HEK293T (cell line): ENCODE results near the gene UPK2.
"Not testable (repeated sequence)": the region's sequence is repeated elsewhere in the genome, so short reads cannot be mapped to it uniquely, and the experiment has no call there.

Experiments used
- CTCF ChIA-PET: fragments of 350-600 bp; formaldehyde crosslinking; extraction: SDS; loops from one replicate; lab custom pipeline; 2021; ENCODE audit warnings: antibody characterized with exemption, inconsistent platforms; lab: Yijun Ruan, JAX
- POLR2A ChIA-PET: fragments of 350-600 bp; formaldehyde crosslinking; extraction: SDS; loops from one replicate; lab custom pipeline; 2020; ENCODE audit warnings: antibody characterized with exemption, inconsistent platforms; lab: Yijun Ruan, JAX
- DNase-seq: peaks from one replicate; pipeline ENCODE4 v3.0.0; 2012; ENCODE audit warnings: mixed read lengths; ENCODE audit errors: extremely low spot score
- ARNT ChIP-seq: fragments of 450-650 bp; IDR thresholded peaks from 2 replicates; pipeline ENCODE4 v1.6.1; 2017; ENCODE audit warnings: mild to moderate bottlenecking
- BHLHE40 ChIP-seq: fragments of 450-650 bp; IDR thresholded peaks from 2 replicates; pipeline ENCODE4 v1.6.1; 2016; ENCODE audit warnings: mild to moderate bottlenecking, moderate library complexity, borderline replicate concordance
- CTBP1 ChIP-seq: fragments of 450-650 bp; IDR thresholded peaks from 2 replicates; pipeline ENCODE4 v1.6.1; 2016; ENCODE audit warnings: borderline replicate concordance
- ELF4 ChIP-seq: fragments of 450-650 bp; IDR thresholded peaks from 2 replicates; pipeline ENCODE4 v1.6.1; 2017; ENCODE audit warnings: antibody characterized with exemption
- FOXA1 ChIP-seq: fragments of 450-650 bp; IDR thresholded peaks from 2 replicates; pipeline ENCODE4 v1.6.1; 2016; ENCODE audit warnings: mild to moderate bottlenecking
- FOXK2 ChIP-seq: fragments of 450-650 bp; IDR thresholded peaks from 2 replicates; pipeline ENCODE4 v1.6.1; 2016; ENCODE audit warnings: mild to moderate bottlenecking
- FOXM1 ChIP-seq: fragments of 450-650 bp; IDR thresholded peaks from 2 replicates; pipeline ENCODE4 v1.6.1; 2017; ENCODE audit warnings: mild to moderate bottlenecking, borderline replicate concordance
- HDGF ChIP-seq: fragments of 450-650 bp; IDR thresholded peaks from 2 replicates; pipeline ENCODE4 v1.6.1; 2017; ENCODE audit warnings: antibody characterized with exemption, borderline replicate concordance
- L3MBTL2 ChIP-seq: fragments of 450-650 bp; conservative IDR thresholded peaks from 2 replicates; pipeline ENCODE4 v1.6.1; 2016; ENCODE audit warnings: mild to moderate bottlenecking
- LEF1 ChIP-seq: fragments of 450-650 bp; IDR thresholded peaks from 2 replicates; pipeline ENCODE4 v1.6.1; 2017; ENCODE audit warnings: mild to moderate bottlenecking, borderline replicate concordance
- NFRKB ChIP-seq: fragments of 450-650 bp; IDR thresholded peaks from 2 replicates; pipeline ENCODE4 v1.6.1; 2016; ENCODE audit warnings: mild to moderate bottlenecking, moderate library complexity
- PKNOX1 ChIP-seq: fragments of 450-650 bp; IDR thresholded peaks from 2 replicates; pipeline ENCODE4 v1.6.1; 2016
- SP1 ChIP-seq: fragments of 450-650 bp; IDR thresholded peaks from 2 replicates; pipeline ENCODE4 v1.6.1; 2017
- SUZ12 ChIP-seq: fragments of 450-650 bp; IDR thresholded peaks from 2 replicates; pipeline ENCODE4 v1.6.1; 2016; ENCODE audit warnings: mild to moderate bottlenecking
- TARDBP ChIP-seq: fragments of 450-650 bp; IDR thresholded peaks from 2 replicates; pipeline ENCODE4 v1.6.1; 2016
- ZNF384 ChIP-seq: fragments of 450-650 bp; IDR thresholded peaks from 2 replicates; pipeline ENCODE4 v1.6.1; 2016

Gene UPK2

GRCh38 chr11:118984825-118985224, 28.7 kb downstream of the UPK2 start:
- ChIA-PET CTCF (no interaction called here), POLR2A (interaction anchor here (1.7 kb wide), 1 partner anchor 13 kb away, joined by 6 read pairs; the partner anchor contains the start of gene CENATAC)
- no peak for DNase-seq
- no peak for TF ChIP-seq ZNF384
- no peak for TF ChIP-seq HDGF
- no peak for TF ChIP-seq FOXA1

GRCh38 chr11:118988280-118988679, 32.2 kb downstream of the UPK2 start:
- ChIA-PET CTCF (no interaction called here), POLR2A (interaction anchor here (1.7 kb wide), 1 partner anchor 9 kb away, joined by 4 read pairs; no protein-coding TSS in a partner anchor)
- DNase-seq, result no peak
- TF ChIP-seq FOXK2 (no peak), LEF1 (no peak), L3MBTL2 (no peak), BHLHE40 (no peak), ELF4 (no peak), FOXM1 (no peak), ZNF384 (no peak), CTBP1 (no peak), FOXA1 (no peak)

GRCh38 chr11:118991486-118992038, 35.5 kb downstream of the UPK2 start:
- DNase-seq, CTCF ChIA-PET, POLR2A ChIA-PET: not testable (repeated sequence)

- TF ChIP-seq ZNF384, result no peak
- TF ChIP-seq LEF1, result no peak
- TF ChIP-seq CTBP1, result no peak
- no peak for TF ChIP-seq FOXM1
- no peak for TF ChIP-seq FOXK2
- no peak for TF ChIP-seq SUZ12
- DNase-seq, result peak; percentile 60
- ChIA-PET CTCF (interaction anchor here (0.8 kb wide), 1 partner anchor 235 kb away, joined by 3 read pairs; no protein-coding TSS in a partner anchor), POLR2A (interaction anchor here (0.9 to 2.0 kb wide), 12 partner anchors 8 to 205 kb away, joined by 3 to 15 read pairs (median 4); partner anchors contain the start of genes C2CD2L, RPS25 and TRAPPC4)
These were observed 41.0 kb downstream of the UPK2 start for GRCh38 chr11:118996926-118997626.

GRCh38 chr11:118997627-118998387, 41.7 kb downstream of the UPK2 start, which contains the start of gene CENATAC:
Gene CENATAC, plus strand, starts transcription at chr11:118998138. Its CDS starts 60 bp downstream, at chr11:118998198.
- CTCF ChIA-PET, result interaction anchor here (0.5 to 0.8 kb wide), 2 partner anchors 98 to 236 kb away, joined by 3 read pairs; no protein-coding TSS in a partner anchor
- POLR2A ChIA-PET, result interaction anchor here (0.8 to 2.0 kb wide), 13 partner anchors 9 to 205 kb away, joined by 3 to 15 read pairs (median 4); partner anchors contain the start of genes C2CD2L, RPS25 and TRAPPC4
- peak; percentile 99 for DNase-seq
- TF ChIP-seq SUZ12, result no peak
- TF ChIP-seq L3MBTL2, result peak; percentile 95

- CTCF ChIA-PET, result no interaction called here
These were observed 42.3 kb downstream of the UPK2 start for GRCh38 chr11:118998388-118998717.

GRCh38 chr11:118998822-118999221, 42.7 kb downstream of the UPK2 start:
- ChIA-PET POLR2A (interaction anchor here (0.8 to 1.0 kb wide), 2 partner anchors 20 to 87 kb away, joined by 5 to 6 read pairs; partner anchors contain the start of genes HMBS, RPS25 and TRAPPC4), CTCF (no interaction called here)
- TF ChIP-seq FOXK2 (no peak), LEF1 (no peak), PKNOX1 (no peak), CTBP1 (no peak), HDGF (no peak), FOXA1 (no peak), ARNT (no peak), NFRKB (no peak), L3MBTL2 (no peak), SP1 (no peak), TARDBP (no peak), SUZ12 (no peak)
- DNase-seq, result no peak

More at GRCh38 chr11:118998388-118998717, 42.3 kb downstream of the UPK2 start:
- POLR2A ChIA-PET, result interaction anchor here (0.8 to 2.0 kb wide), 7 partner anchors 14 to 76 kb away, joined by 3 to 15 read pairs (median 5); partner anchors contain the start of genes RPS25 and TRAPPC4
- TF ChIP-seq FOXA1 (no peak), HDGF (no peak), ZNF384 (no peak), LEF1 (no peak), L3MBTL2 (no peak; the same call in 1 of the 2 replicates), CTBP1 (no peak), NFRKB (no peak), SP1 (no peak), FOXK2 (no peak), PKNOX1 (no peak), BHLHE40 (no peak), SUZ12 (no peak), ELF4 (no peak), ARNT (no peak), TARDBP (no peak), FOXM1 (no peak)
- no peak for DNase-seq
